OCI-LY1 (cell line): ENCODE data around the gene FLYWCH1.
A peak's percentile ranks its signal among the peaks of the same experiment; 100 is the strongest.

Experiments
- EZH2 ChIP-seq: fragments of 200-600 bp; sonication (generic), shearing (Covaris generic); IDR thresholded peaks from 2 replicates; pipeline ENCODE4 v1.8.0; 2017; ENCODE audit warnings: borderline replicate concordance, mixed run types, mild to moderate bottlenecking, antibody characterized with exemption, low read length, moderate library complexity, mixed read lengths
- TF ChIP-seq, protein P1 (sequence below): fragments of 200-600 bp; sonication (generic), shearing (Covaris generic); IDR thresholded peaks from 2 replicates; pipeline ENCODE4 v1.5.1; 2017; ENCODE audit warnings: mild to moderate bottlenecking, antibody characterized with exemption, low read length, moderate library complexity, mixed read lengths

DNA sequence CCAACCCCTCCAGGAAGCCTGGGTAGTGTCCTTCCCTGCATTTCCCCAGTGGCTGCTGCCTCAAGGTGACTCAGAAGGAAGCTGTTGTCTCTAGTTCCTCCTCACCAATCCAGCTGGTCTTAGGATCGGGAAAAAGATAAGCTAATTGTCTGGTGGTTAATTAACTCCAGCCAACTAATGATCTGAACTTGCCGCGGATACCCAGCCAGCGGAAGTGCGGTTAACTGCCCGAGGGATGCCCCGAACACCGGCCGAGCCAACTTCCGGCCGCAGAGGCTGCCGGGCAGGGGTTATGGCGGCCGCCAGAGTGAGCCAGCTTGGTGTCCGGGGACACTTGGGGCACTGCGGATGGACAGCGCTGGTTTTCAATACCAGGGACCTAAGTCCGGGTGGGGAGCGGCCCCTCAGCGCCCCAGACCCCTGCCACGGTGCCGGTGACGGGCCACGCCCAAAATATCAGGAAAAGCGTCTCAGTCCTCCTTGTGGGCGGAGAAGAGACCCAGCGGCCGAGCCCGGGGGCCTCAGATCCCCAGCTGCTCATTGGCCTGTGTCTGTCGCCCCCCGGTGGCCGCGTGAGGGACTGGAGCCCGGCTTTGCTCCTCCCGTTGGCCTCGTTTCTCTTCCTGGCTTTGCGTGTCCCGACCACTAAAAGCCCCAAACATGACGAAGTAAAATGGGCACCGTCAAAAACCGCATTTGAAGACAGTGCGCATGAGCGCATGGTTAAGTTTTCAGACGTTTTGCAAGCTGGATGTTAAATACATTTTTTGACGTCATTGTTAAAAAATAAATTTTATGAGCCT is 43.5 kb upstream of the FLYWCH1 start:
- TF ChIP-seq, protein P1, sequence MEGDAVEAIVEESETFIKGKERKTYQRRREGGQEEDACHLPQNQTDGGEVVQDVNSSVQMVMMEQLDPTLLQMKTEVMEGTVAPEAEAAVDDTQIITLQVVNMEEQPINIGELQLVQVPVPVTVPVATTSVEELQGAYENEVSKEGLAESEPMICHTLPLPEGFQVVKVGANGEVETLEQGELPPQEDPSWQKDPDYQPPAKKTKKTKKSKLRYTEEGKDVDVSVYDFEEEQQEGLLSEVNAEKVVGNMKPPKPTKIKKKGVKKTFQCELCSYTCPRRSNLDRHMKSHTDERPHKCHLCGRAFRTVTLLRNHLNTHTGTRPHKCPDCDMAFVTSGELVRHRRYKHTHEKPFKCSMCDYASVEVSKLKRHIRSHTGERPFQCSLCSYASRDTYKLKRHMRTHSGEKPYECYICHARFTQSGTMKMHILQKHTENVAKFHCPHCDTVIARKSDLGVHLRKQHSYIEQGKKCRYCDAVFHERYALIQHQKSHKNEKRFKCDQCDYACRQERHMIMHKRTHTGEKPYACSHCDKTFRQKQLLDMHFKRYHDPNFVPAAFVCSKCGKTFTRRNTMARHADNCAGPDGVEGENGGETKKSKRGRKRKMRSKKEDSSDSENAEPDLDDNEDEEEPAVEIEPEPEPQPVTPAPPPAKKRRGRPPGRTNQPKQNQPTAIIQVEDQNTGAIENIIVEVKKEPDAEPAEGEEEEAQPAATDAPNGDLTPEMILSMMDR, result peak; percentile 91
- TF ChIP-seq EZH2, result no peak
